ENCODE results near the gene LPP. TPM values are rescaled to one million over a fixed set of nuclear protein-coding genes. Genes with fewer than 3 reads are reported as not detected.

LPP gene
- total RNA-seq, 1 experiment from 2014 or later: 148 TPM

DNA sequence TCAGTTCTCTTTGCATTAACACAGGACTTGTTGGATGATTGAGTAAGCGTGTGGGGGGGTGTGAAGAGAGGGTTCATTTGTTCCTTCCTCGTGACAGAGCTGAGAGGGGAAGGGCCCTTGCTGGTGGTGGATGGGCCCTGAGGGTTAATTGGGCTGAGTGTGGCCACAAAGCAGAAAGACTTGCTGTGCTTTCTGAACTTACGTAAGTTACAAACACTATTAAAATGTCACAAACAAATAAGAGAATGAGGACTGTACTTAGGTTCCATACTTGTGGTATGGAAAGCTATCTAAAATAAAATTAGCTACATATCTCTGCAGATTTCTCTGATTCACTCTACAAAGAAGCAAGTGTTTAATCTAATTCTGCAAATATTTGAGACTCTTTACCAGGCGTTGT is 231.3 kb downstream of the LPP start:
- Histone ChIP-seq H2AFZ (no peak overlapping the region), H3K27me3 (ENCODE audit: insufficient read depth, low read depth) (no peaks in the 10 kb centered on the region), H3K27ac (peak overlapping the region; percentile 17; the same call in 1 of the 2 replicates), H3F3A (ENCODE audit: insufficient read depth, low read depth) (no peaks in the 10 kb centered on the region), H3K9me2 (ENCODE audit: insufficient read depth) (no peaks in the 10 kb centered on the region), H3K36me3 (ENCODE audit: low read depth) (no peaks in the 10 kb centered on the region), H4K20me1 (ENCODE audit: insufficient read depth) (no peaks in the 10 kb centered on the region), H3K4me1 (replicated peaks; ENCODE audit: insufficient read depth) (peaks cover 15% of the 10 kb centered on the region; the same call in 1 of the 2 replicates), H3K79me2 (ENCODE audit: low read depth) (no peaks in the 10 kb centered on the region; the same call in 1 of the 2 replicates), H3K9me3 (ENCODE audit: insufficient read depth, low read depth) (no peaks in the 10 kb centered on the region), H3K4me2 (no peak overlapping the region), H3K4me3 (no peak overlapping the region)
- no TSS peak for BruUV-seq (replicated peaks)
- intact Hi-C loops (cut with micrococcal nuclease; ENCODE audit: unreplicated experiment): no loop called here
- ChIA-PET POLR2A (ENCODE audit: unreplicated experiment) (no interaction called here), CTCF (interaction anchor here (0.7 kb wide), 1 partner anchor 319 kb away, joined by 3 read pairs; no protein-coding TSS in a partner anchor)
- peak in 1 of 2 experiments; percentile 67 for DNase-seq
- TF ChIP-seq CTCF (conservative IDR thresholded peaks at IDR 0.05) (no peak), EZH2 (IDR thresholded peaks at IDR 0.05; ENCODE audit: low read depth) (no peak)

GRCh38 chr3:188389711-188390342 is 235.9 kb downstream of the LPP start:
- Histone ChIP-seq H3K27ac (no peak overlapping the region), H3K27me3 (ENCODE audit: insufficient read depth, low read depth) (no peaks in the 10 kb centered on the region), H3K9me3 (ENCODE audit: insufficient read depth, low read depth) (no peaks in the 10 kb centered on the region), H3K36me3 (ENCODE audit: low read depth) (no peaks in the 10 kb centered on the region; the same call in 1 of the 2 replicates), H4K20me1 (ENCODE audit: insufficient read depth) (no peaks in the 10 kb centered on the region), H3K4me3 (no peak overlapping the region), H3F3A (ENCODE audit: insufficient read depth, low read depth) (no peaks in the 10 kb centered on the region), H3K4me1 (replicated peaks; ENCODE audit: insufficient read depth) (peaks cover 14% of the 10 kb centered on the region; the same call in 1 of the 2 replicates), H3K9me2 (ENCODE audit: insufficient read depth) (no peaks in the 10 kb centered on the region), H3K79me2 (ENCODE audit: low read depth) (no peaks in the 10 kb centered on the region; the same call in 1 of the 2 replicates), H3K4me2 (no peak overlapping the region), H2AFZ (no peak overlapping the region)
- intact Hi-C loops (cut with micrococcal nuclease; ENCODE audit: unreplicated experiment): no loop called here
- ChIA-PET POLR2A (ENCODE audit: unreplicated experiment) (no interaction called here), CTCF (interaction anchor here (0.6 kb wide), 1 partner anchor 41 kb away, joined by 3 read pairs; no protein-coding TSS in a partner anchor)
- no peak for DNase-seq
- TF ChIP-seq CTCF (conservative IDR thresholded peaks at IDR 0.05) (no peak), EZH2 (IDR thresholded peaks at IDR 0.05; ENCODE audit: low read depth) (no peak)
- no TSS peak for BruUV-seq (replicated peaks)

- H3K9me2 ChIP-seq (ENCODE audit: insufficient read depth): no peaks in the 10 kb centered on the region
- CTCF ChIA-PET: interaction anchor here (0.6 kb wide), 1 partner anchor 40 kb away, joined by 3 read pairs; no protein-coding TSS in a partner anchor
- TF ChIP-seq CTCF (conservative IDR thresholded peaks at IDR 0.05) (no peak), EZH2 (IDR thresholded peaks at IDR 0.05; ENCODE audit: low read depth) (no peak)
- H2AFZ ChIP-seq: no peak overlapping the region
- H3K4me3 ChIP-seq: no peak overlapping the region
- peaks cover 10% of the 10 kb centered on the region; the same call in 1 of the 2 replicates for H3K4me1 ChIP-seq (replicated peaks; ENCODE audit: insufficient read depth)
- no peaks in the 10 kb centered on the region for H3F3A ChIP-seq (ENCODE audit: insufficient read depth, low read depth)
- no TSS peak for BruUV-seq (replicated peaks)
- H3K27ac ChIP-seq: no peak overlapping the region
- no peaks in the 10 kb centered on the region for H4K20me1 ChIP-seq (ENCODE audit: insufficient read depth)
- POLR2A ChIA-PET (ENCODE audit: unreplicated experiment): no interaction called here
- H3K4me2 ChIP-seq: no peak overlapping the region
- no peaks in the 10 kb centered on the region; the same call in 1 of the 2 replicates for H3K79me2 ChIP-seq (ENCODE audit: low read depth)
- H3K36me3 ChIP-seq (ENCODE audit: low read depth): no peaks in the 10 kb centered on the region; the same call in 1 of the 2 replicates
- no peaks in the 10 kb centered on the region for H3K27me3 ChIP-seq (ENCODE audit: insufficient read depth, low read depth)
- no peaks in the 10 kb centered on the region for H3K9me3 ChIP-seq (ENCODE audit: insufficient read depth, low read depth)
- no peak for DNase-seq
- intact Hi-C loops (cut with micrococcal nuclease; ENCODE audit: unreplicated experiment): no loop called here
Observed at GRCh38 chr3:188390343-188390718, 236.4 kb downstream of the LPP start.

Data from PC-9 (cell line).